PC-3 (cell line): ENCODE data around the gene ACAD11.

Experiments used
- EZH2 ChIP-seq: fragments of 300-600 bp; sonication (generic); IDR thresholded peaks from one replicate; pipeline ENCODE4 v1.6.1; 2017; ENCODE audit warnings: antibody characterized with exemption, mild to moderate bottlenecking, low read length; ENCODE audit not compliant: unreplicated experiment
- TF ChIP-seq, protein P1 (sequence below): fragments of 300-600 bp; sonication (generic); conservative IDR thresholded peaks from 2 replicates; pipeline ENCODE4 v1.5.1; 2017; ENCODE audit warnings: antibody characterized with exemption, low read depth, mild to moderate bottlenecking, low read length

DNA sequence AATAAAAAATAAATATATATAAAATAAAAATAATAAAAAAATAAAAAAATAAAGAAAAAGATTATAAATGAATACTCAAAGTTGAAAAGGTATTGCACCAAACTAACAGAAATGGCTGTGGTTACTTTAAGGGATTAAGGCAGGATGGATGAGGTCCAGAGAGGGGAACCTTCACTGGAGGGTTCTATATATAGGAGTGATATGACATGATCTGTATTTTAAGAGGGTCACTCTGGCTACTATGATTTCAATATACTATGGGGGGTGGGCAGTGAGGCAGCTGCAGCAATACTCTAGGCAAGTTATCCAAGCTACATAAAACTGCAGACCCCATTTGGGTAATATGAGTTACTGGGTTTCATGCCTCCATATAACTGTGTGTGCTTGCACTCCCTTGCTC lies 24.6 kb downstream of the ACAD11 start:
- TF ChIP-seq, protein P1, sequence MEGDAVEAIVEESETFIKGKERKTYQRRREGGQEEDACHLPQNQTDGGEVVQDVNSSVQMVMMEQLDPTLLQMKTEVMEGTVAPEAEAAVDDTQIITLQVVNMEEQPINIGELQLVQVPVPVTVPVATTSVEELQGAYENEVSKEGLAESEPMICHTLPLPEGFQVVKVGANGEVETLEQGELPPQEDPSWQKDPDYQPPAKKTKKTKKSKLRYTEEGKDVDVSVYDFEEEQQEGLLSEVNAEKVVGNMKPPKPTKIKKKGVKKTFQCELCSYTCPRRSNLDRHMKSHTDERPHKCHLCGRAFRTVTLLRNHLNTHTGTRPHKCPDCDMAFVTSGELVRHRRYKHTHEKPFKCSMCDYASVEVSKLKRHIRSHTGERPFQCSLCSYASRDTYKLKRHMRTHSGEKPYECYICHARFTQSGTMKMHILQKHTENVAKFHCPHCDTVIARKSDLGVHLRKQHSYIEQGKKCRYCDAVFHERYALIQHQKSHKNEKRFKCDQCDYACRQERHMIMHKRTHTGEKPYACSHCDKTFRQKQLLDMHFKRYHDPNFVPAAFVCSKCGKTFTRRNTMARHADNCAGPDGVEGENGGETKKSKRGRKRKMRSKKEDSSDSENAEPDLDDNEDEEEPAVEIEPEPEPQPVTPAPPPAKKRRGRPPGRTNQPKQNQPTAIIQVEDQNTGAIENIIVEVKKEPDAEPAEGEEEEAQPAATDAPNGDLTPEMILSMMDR = no peak
- no peak for TF ChIP-seq EZH2
